ENCODE measurements around the gene ARHGAP1. TPM values are rescaled to one million over a fixed set of nuclear protein-coding genes. Genes with fewer than 3 reads are reported as not detected.

ARHGAP1 gene
- total RNA-seq, 4 donors from 2014 or later, result 30.8 to 57.9 (median 47.7) TPM

Other genes starting within 250 kb of the ARHGAP1 start
- gene AMBRA1, start 106.6 kb downstream of the ARHGAP1 start, total RNA-seq, result 10 to 100 TPM; 36.0 to 59.2 (median 51.9) TPM
- 1 to 10 TPM; 1.3 to 6.2 (median 3.5) TPM for gene HARBI1, start 83.4 kb downstream of the ARHGAP1 start, total RNA-seq
- 100 to 1,000 TPM in 3 of 4 donors, 10 to 100 TPM in 1; 85.7 to 148 (median 113) TPM for gene ATG13, start 83.1 kb downstream of the ARHGAP1 start, total RNA-seq
- 10 to 100 TPM in 3 of 4 donors, 1 to 10 TPM in 1; 9.8 to 17.8 (median 12.5) TPM for gene ZNF408, start 412 bp upstream of the ARHGAP1 start, total RNA-seq
- not detected for gene F2, start 18.6 kb upstream of the ARHGAP1 start, total RNA-seq
- 10 to 100 TPM; 25.3 to 30.1 (median 26.8) TPM for gene CKAP5, start 145.7 kb upstream of the ARHGAP1 start, total RNA-seq
- 10 to 100 TPM in 1 of 4 donors, 1 to 10 TPM in 3; 2.8 to 10.3 (median 7.4) TPM for gene LRP4, start 217.9 kb upstream of the ARHGAP1 start, total RNA-seq
- gene CSTPP1, start 236.1 kb upstream of the ARHGAP1 start, total RNA-seq, result 10 to 100 TPM; 29.4 to 65.8 (median 45.7) TPM

Data from thyroid gland (tissue), 4 donors.